Keratinocyte (primary cell): Measurements from ENCODE around the gene POLR2B. TPM values are rescaled to one million over a fixed set of nuclear protein-coding genes. Genes with fewer than 3 reads are reported as not detected.

Source experiments
- DNase-seq: peaks from one replicate; pipeline ENCODE4 v3.0.0-alpha.2; 2011; ENCODE audit warnings: low read depth, missing footprints, low spot score
- FAIRE-seq: peaks from 2 replicates; lab custom pipeline; 2011; peaks lifted over from hg19 to GRCh38; lab: Jason Lieb, UNC
- H2AFZ ChIP-seq: 2 replicates; pipeline ENCODE4 v1.6.0; 2012; ENCODE audit warnings: low read length, control low read depth, inconsistent platforms; ENCODE audit not compliant: control insufficient read depth
- H3K27ac ChIP-seq: 2 replicates; pipeline ENCODE4 v1.5.1; 2011; ENCODE audit warnings: low read length; ENCODE audit not compliant: control insufficient read depth, insufficient read depth
- H3K27me3 ChIP-seq: 3 replicates; pipeline ENCODE4 v1.6.0; 2011; ENCODE audit warnings: low read length; ENCODE audit not compliant: control insufficient read depth, insufficient read depth; ENCODE audit errors: extremely low read depth
- H3K36me3 ChIP-seq, 2 experiments: 2 replicates in 1 of 2; 3 replicates in 1 of 2; pipeline ENCODE4 v1.5.1; 2011; ENCODE audit warnings: low read length in 2 of 2, mild to moderate bottlenecking in 1 of 2; ENCODE audit not compliant: control insufficient read depth in 2 of 2, insufficient read depth in 2 of 2; ENCODE audit errors: extremely low read depth in 1 of 2
- H3K4me1 ChIP-seq: 3 replicates; pipeline ENCODE4 v1.5.1; 2011; ENCODE audit warnings: low read length; ENCODE audit not compliant: control insufficient read depth, insufficient read depth; ENCODE audit errors: extremely low read depth
- H3K4me2 ChIP-seq: 3 replicates; pipeline ENCODE4 v1.6.0; 2011; ENCODE audit warnings: low read depth, low read length; ENCODE audit not compliant: control insufficient read depth, insufficient read depth; ENCODE audit errors: extremely low read depth
- H3K4me3 ChIP-seq, 3 experiments: fragments of 200-600 bp in 1 of 3; sonication (generic) in 1 of 3; 2 replicates in 2 of 3; 3 replicates in 1 of 3; pipeline ENCODE4 v1.5.1; 2011 to 2016; ENCODE audit warnings: low read length in 3 of 3, mild to moderate bottlenecking in 3 of 3, control low read depth in 2 of 3, inconsistent platforms in 1 of 3, low read depth in 1 of 3, mixed read lengths in 1 of 3, mixed run types in 1 of 3, moderate library complexity in 1 of 3; ENCODE audit not compliant: control insufficient read depth in 2 of 3, insufficient read depth in 2 of 3; ENCODE audit errors: extremely low read depth in 1 of 3
- H3K79me2 ChIP-seq: 2 replicates; pipeline ENCODE4 v1.6.0; 2012; ENCODE audit warnings: low read length; ENCODE audit not compliant: control insufficient read depth, insufficient read depth
- H3K9ac ChIP-seq: 3 replicates; pipeline ENCODE4 v1.6.0; 2011; ENCODE audit warnings: low read length; ENCODE audit not compliant: control insufficient read depth, insufficient read depth; ENCODE audit errors: extremely low read depth
- H3K9me1 ChIP-seq: 3 replicates; pipeline ENCODE4 v1.6.0; 2011; ENCODE audit warnings: low read length; ENCODE audit not compliant: control insufficient read depth, insufficient read depth; ENCODE audit errors: extremely low read depth
- H3K9me3 ChIP-seq: 2 replicates; pipeline ENCODE4 v1.5.1; 2012; ENCODE audit warnings: low read depth, low read length; ENCODE audit not compliant: control insufficient read depth
- H4K20me1 ChIP-seq: 3 replicates; pipeline ENCODE4 v1.6.0; 2011; ENCODE audit warnings: low read length; ENCODE audit not compliant: control insufficient read depth, insufficient read depth; ENCODE audit errors: extremely low read depth
- EZH2 ChIP-seq: IDR thresholded peaks from one replicate; pipeline ENCODE4 v1.6.1; 2012; ENCODE audit warnings: inconsistent platforms, mild to moderate bottlenecking, low read length, moderate library complexity
- dilution Hi-C: fragments of 300-500 bp; cut with MboI; formaldehyde crosslinking; loops from one replicate; pipeline ENCODE4 v1.7.0; 2020; ENCODE audit warnings: low sequenced_read_pairs; ENCODE audit not compliant: extremely low pct_ligation_motif_present
- polyA plus RNA-seq, 5 experiments: library from polyadenylated mRNA; depleted of rRNA in 3 of 5; stranded (reverse) in 3 of 5; stranded (forward) in 1 of 5; unstranded in 1 of 5; fragments of >200 nt; gene quantifications; 1 replicate in 1 of 5; 2 replicates in 3 of 5; 3 replicates in 1 of 5; pipeline versions ENCODE4 v1.2.1 to v1.2.3, GENCODE V29; 2011 to 2012; ENCODE audit warnings: missing spikeins in 2 of 5, low read depth in 1 of 5, low replicate concordance in 1 of 5
- TF ChIP-seq, protein P1 (sequence below), 3 experiments: IDR thresholded peaks in 1 of 3; conservative IDR thresholded peaks in 1 of 3; optimal IDR thresholded peaks in 1 of 3; 2 replicates in 2 of 3; 3 replicates in 1 of 3; pipeline versions ENCODE3 to v1.5.1; 2011; ENCODE audit warnings: low read length in 3 of 3, mild to moderate bottlenecking in 3 of 3, moderate library complexity in 2 of 3, control low read depth in 1 of 3, inconsistent platforms in 1 of 3; ENCODE audit not compliant: insufficient read depth in 2 of 3; ENCODE audit errors: extremely low read depth in 1 of 3

The POLR2B gene
- polyA plus RNA-seq, 1 donor (not counting 4 experiments of a cell fraction or from before 2014, with no cell fraction given) = 153 TPM

DNA sequence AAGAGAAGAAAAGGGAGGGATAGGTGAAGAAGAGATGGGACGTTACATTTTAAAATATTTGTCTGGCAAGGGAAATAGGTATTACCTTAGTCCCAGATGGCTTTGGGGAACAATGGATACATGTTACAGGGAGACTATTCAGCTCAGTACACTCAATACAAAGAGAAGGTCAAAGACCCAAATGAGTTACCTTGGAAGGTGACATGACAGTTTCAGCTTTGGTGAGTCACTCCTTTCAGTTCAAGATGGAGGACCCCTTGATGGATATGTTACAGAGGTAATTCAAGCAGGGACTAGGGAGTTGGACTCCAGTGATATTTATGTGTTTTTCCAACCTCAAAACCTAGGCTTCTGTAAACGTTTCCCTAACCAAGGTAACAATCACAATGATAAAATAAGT is 6.3 kb upstream of the POLR2B start:
- H3K36me3 ChIP-seq = peaks cover 26 to 37% of the 10 kb centered on the region in 2 experiments
- peaks cover 3% of the 10 kb centered on the region for H4K20me1 ChIP-seq
- no peak for DNase-seq
- H3K4me1 ChIP-seq = no peaks in the 10 kb centered on the region
- H3K9me3 ChIP-seq = no peaks in the 10 kb centered on the region
- H2AFZ ChIP-seq = no peak overlapping the region
- peaks cover 51% of the 10 kb centered on the region for H3K79me2 ChIP-seq
- FAIRE-seq = no peak
- H3K27me3 ChIP-seq = no peaks in the 10 kb centered on the region
- dilution Hi-C loops = no loop called here
- no peak overlapping the region for H3K9ac ChIP-seq
- H3K4me2 ChIP-seq = no peak overlapping the region
- no peak for TF ChIP-seq EZH2
- TF ChIP-seq, protein P1, sequence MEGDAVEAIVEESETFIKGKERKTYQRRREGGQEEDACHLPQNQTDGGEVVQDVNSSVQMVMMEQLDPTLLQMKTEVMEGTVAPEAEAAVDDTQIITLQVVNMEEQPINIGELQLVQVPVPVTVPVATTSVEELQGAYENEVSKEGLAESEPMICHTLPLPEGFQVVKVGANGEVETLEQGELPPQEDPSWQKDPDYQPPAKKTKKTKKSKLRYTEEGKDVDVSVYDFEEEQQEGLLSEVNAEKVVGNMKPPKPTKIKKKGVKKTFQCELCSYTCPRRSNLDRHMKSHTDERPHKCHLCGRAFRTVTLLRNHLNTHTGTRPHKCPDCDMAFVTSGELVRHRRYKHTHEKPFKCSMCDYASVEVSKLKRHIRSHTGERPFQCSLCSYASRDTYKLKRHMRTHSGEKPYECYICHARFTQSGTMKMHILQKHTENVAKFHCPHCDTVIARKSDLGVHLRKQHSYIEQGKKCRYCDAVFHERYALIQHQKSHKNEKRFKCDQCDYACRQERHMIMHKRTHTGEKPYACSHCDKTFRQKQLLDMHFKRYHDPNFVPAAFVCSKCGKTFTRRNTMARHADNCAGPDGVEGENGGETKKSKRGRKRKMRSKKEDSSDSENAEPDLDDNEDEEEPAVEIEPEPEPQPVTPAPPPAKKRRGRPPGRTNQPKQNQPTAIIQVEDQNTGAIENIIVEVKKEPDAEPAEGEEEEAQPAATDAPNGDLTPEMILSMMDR (optimal IDR thresholded peaks at IDR 0.05 in 1 of 3, IDR thresholded peaks at IDR 0.05 in 1 of 3, conservative IDR thresholded peaks at IDR 0.05 in 1 of 3; ENCODE audit: extremely low read depth in 1 of 3, insufficient read depth in 2 of 3, low read length in 3 of 3) = no peak
- no peaks in the 10 kb centered on the region for H3K9me1 ChIP-seq
- H3K4me3 ChIP-seq = no peak overlapping the region
- H3K27ac ChIP-seq = no peak overlapping the region

DNA sequence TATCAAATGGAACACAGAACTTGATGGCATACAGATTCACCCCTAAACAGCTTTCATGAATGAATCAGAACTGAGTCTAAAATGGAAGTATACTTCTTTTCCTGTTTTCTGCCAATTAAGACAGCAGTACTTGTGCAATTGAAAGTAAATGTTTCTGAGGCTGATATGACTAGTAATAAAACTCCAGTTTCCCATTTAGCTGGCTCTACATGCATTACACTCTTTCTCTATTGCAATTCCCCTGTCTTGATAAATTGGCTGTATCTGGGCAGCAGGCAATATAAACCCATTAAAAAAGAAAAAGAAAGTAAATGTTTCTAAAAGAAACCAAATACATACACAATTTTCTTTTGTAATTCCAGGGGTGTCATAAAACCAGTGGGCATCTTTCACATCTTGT is 5.9 kb upstream of the POLR2B start:
- dilution Hi-C loops = no loop called here
- no peaks in the 10 kb centered on the region for H3K9me3 ChIP-seq
- H3K4me1 ChIP-seq = no peaks in the 10 kb centered on the region
- H3K79me2 ChIP-seq = peaks cover 51% of the 10 kb centered on the region
- H3K9me1 ChIP-seq = no peaks in the 10 kb centered on the region
- H4K20me1 ChIP-seq = peaks cover 3% of the 10 kb centered on the region
- FAIRE-seq (no peak), DNase-seq (no peak)
- no peak overlapping the region for H3K9ac ChIP-seq
- no peak overlapping the region for H3K4me2 ChIP-seq
- H3K27ac ChIP-seq = no peak overlapping the region
- H3K27me3 ChIP-seq = no peaks in the 10 kb centered on the region
- no peak for TF ChIP-seq EZH2
- TF ChIP-seq, protein P1 (optimal IDR thresholded peaks at IDR 0.05 in 1 of 3, IDR thresholded peaks at IDR 0.05 in 1 of 3, conservative IDR thresholded peaks at IDR 0.05 in 1 of 3; ENCODE audit: extremely low read depth in 1 of 3, insufficient read depth in 2 of 3, low read length in 3 of 3) = no peak
- no peak overlapping the region for H2AFZ ChIP-seq
- H3K36me3 ChIP-seq = peaks cover 24 to 37% of the 10 kb centered on the region in 2 experiments
- H3K4me3 ChIP-seq = no peak overlapping the region
